CD14-positive monocyte (primary cell): ENCODE data around the gene MARCHF7. TPM values are rescaled to one million over a fixed set of nuclear protein-coding genes. Genes with fewer than 3 reads are reported as not detected.

Experiments
- DNase-seq, 3 donors: peaks; one replicate each; pipeline ENCODE4 v3.0.0-alpha.2; 2011 to 2022
- H2AFZ ChIP-seq: 2 replicates; pipeline ENCODE4 v1.6.0; 2012; ENCODE audit warnings: mild to moderate bottlenecking, low read depth, low read length, inconsistent platforms; ENCODE audit not compliant: insufficient read depth, poor library complexity, severe bottlenecking
- H3K27ac ChIP-seq, 2 donors: 1 replicate in 1 of 2; 2 replicates in 1 of 2; pipeline ENCODE4 v1.5.1; 2012 to 2013; ENCODE audit warnings: low read length in 2 of 2, control low read depth in 1 of 2, inconsistent platforms in 1 of 2, low read depth in 1 of 2, mild to moderate bottlenecking in 1 of 2
- H3K27me3 ChIP-seq, 2 donors: one replicate each; pipeline versions ENCODE4 v1.6.0 to v1.6.1; 2011 to 2013; ENCODE audit warnings: low read length in 2 of 2; ENCODE audit not compliant: control insufficient read depth in 2 of 2, insufficient read depth in 2 of 2
- H3K36me3 ChIP-seq, 2 donors: replicated peaks in 1 of 2; 1 replicate in 1 of 2; 2 replicates in 1 of 2; pipeline versions ENCODE4 v1.5.1 to v1.6.1; 2012 to 2013; ENCODE audit warnings: low read length in 2 of 2, control low read depth in 1 of 2, inconsistent platforms in 1 of 2, mild to moderate bottlenecking in 1 of 2; ENCODE audit not compliant: insufficient read depth in 2 of 2, control insufficient read depth in 1 of 2
- H3K4me1 ChIP-seq, 2 donors: 1 replicate in 1 of 2; 2 replicates in 1 of 2; pipeline versions ENCODE4 v1.5.1 to v1.6.1; 2012 to 2013; ENCODE audit warnings: low read length in 2 of 2, control low read depth in 1 of 2, inconsistent platforms in 1 of 2, mild to moderate bottlenecking in 1 of 2, moderate library complexity in 1 of 2; ENCODE audit not compliant: insufficient read depth in 2 of 2, control insufficient read depth in 1 of 2
- H3K4me2 ChIP-seq: replicated peaks from 2 replicates; pipeline ENCODE3; 2012; ENCODE audit warnings: low read length, moderate library complexity, mild to moderate bottlenecking; ENCODE audit not compliant: poor library complexity, severe bottlenecking; ENCODE audit errors: extremely low read depth
- H3K4me3 ChIP-seq, 3 experiments: fragments of 200-600 bp in 1 of 3; sonication (generic) in 1 of 3; replicated peaks in 1 of 3; 1 replicate in 2 of 3; 2 replicates in 1 of 3; pipeline ENCODE4 v1.5.1; 2011 to 2013; ENCODE audit warnings: low read length in 3 of 3, mild to moderate bottlenecking in 3 of 3, control low read depth in 2 of 3, low read depth in 2 of 3, inconsistent platforms in 1 of 3, moderate library complexity in 1 of 3
- H3K79me2 ChIP-seq: 2 replicates; pipeline ENCODE4 v1.6.0; 2012; ENCODE audit warnings: mild to moderate bottlenecking, control low read depth, inconsistent platforms, low read length, moderate library complexity; ENCODE audit not compliant: insufficient read depth
- H3K9ac ChIP-seq: 2 replicates; pipeline ENCODE4 v1.6.0; 2017; ENCODE audit warnings: low read length, mild to moderate bottlenecking; ENCODE audit not compliant: insufficient read depth, poor library complexity, severe bottlenecking
- H3K9me3 ChIP-seq, 2 donors: replicated peaks in 1 of 2; 1 replicate in 1 of 2; 2 replicates in 1 of 2; pipeline versions ENCODE4 v1.5.1 to v1.6.1; 2012 to 2013; ENCODE audit warnings: low read length in 2 of 2, control low read depth in 1 of 2; ENCODE audit not compliant: control insufficient read depth in 1 of 2, insufficient read depth in 1 of 2
- H4K20me1 ChIP-seq: 2 replicates; pipeline ENCODE4 v1.6.0; 2012; ENCODE audit warnings: mild to moderate bottlenecking, low read length, control low read depth, moderate library complexity; ENCODE audit not compliant: insufficient read depth
- H3K27ac Mint-ChIP-seq, 7 donors: one replicate each; pipeline ENCODE4 v1.8.0; 2020; ENCODE audit warnings: mild to moderate bottlenecking in 7 of 7, mixed read lengths in 7 of 7, moderate library complexity in 6 of 7, inconsistent platforms in 2 of 7
- H3K27me3 Mint-ChIP-seq, 3 donors: one replicate each; pipeline ENCODE4 v1.8.0; 2021 to 2022; ENCODE audit warnings: low read depth in 3 of 3, mild to moderate bottlenecking in 3 of 3, mixed read lengths in 3 of 3, moderate library complexity in 3 of 3, inconsistent platforms in 1 of 3
- H3K36me3 Mint-ChIP-seq, 2 donors: one replicate each; pipeline ENCODE4 v1.8.0; 2020; ENCODE audit warnings: mixed read lengths in 2 of 2, inconsistent platforms in 1 of 2, mild to moderate bottlenecking in 1 of 2
- H3K4me1 Mint-ChIP-seq: one replicate; pipeline ENCODE4 v1.8.0; 2020; ENCODE audit warnings: mild to moderate bottlenecking, mixed read lengths
- H3K4me3 Mint-ChIP-seq, 2 donors: one replicate each; pipeline ENCODE4 v1.8.0; 2020; ENCODE audit warnings: mild to moderate bottlenecking in 2 of 2, mixed read lengths in 2 of 2, moderate library complexity in 1 of 2
- H3K9me3 Mint-ChIP-seq, 7 donors: one replicate each; pipeline ENCODE4 v1.8.0; 2020 to 2022; ENCODE audit warnings: mixed read lengths in 7 of 7, mild to moderate bottlenecking in 6 of 7, moderate library complexity in 6 of 7, inconsistent platforms in 2 of 7
- WGBS: methylation state at CpG from one replicate; pipeline ENCODE4 v1.1.5; 2013; ENCODE audit warnings: missing lambda C conversion rate; ENCODE audit not compliant: insufficient coverage; 5-methylcytosine and 5-hydroxymethylcytosine counted together
- intact Hi-C, 2 donors: fragments of 100-400 bp; cut with micrococcal nuclease; formaldehyde crosslinking; loops; one replicate each; pipeline versions ENCODE4 v1.15.0 to v1.15.1; 2023
- polyA plus RNA-seq, 3 donors: library from polyadenylated mRNA; depleted of rRNA in 1 of 3; unstranded in 2 of 3; stranded (reverse) in 1 of 3; fragments of 300-500 nt in 2 of 3; fragments of >200 nt in 1 of 3; fragmentation: Illumina TruSeq in 2 of 3; gene quantifications; 1 replicate in 2 of 3; 2 replicates in 1 of 3; pipeline ENCODE4 v1.2.3, GENCODE V29; 2012 to 2021
- TF ChIP-seq, protein P1 (sequence below): fragments of 200-600 bp; IDR thresholded peaks from one replicate; pipeline ENCODE4 v1.8.0; 2022; ENCODE audit warnings: antibody characterized with exemption, mild to moderate bottlenecking

Gene MARCHF7
- polyA plus RNA-seq, 3 donors = 46.7 to 124 (median 102) TPM

DNA sequence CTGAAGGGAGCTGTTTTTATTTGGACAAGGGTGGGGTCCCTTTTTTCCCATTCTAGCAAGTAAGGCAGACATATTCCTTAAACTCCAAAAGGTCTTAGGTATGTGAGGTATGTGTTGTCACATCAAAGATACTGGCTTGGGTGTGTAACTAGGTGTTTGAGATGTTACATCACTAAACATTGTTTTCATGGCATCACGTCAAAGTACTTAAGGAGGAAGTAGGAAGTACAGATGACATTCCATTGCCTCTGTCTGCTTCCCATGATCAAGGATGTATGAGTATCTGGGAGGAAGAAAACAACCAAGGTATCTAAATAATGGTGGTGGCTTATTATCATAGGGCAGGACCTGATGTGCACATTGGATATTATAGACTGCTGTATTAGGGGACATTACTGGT is 46.4 kb downstream of the MARCHF7 start:
- TF ChIP-seq, protein P1, sequence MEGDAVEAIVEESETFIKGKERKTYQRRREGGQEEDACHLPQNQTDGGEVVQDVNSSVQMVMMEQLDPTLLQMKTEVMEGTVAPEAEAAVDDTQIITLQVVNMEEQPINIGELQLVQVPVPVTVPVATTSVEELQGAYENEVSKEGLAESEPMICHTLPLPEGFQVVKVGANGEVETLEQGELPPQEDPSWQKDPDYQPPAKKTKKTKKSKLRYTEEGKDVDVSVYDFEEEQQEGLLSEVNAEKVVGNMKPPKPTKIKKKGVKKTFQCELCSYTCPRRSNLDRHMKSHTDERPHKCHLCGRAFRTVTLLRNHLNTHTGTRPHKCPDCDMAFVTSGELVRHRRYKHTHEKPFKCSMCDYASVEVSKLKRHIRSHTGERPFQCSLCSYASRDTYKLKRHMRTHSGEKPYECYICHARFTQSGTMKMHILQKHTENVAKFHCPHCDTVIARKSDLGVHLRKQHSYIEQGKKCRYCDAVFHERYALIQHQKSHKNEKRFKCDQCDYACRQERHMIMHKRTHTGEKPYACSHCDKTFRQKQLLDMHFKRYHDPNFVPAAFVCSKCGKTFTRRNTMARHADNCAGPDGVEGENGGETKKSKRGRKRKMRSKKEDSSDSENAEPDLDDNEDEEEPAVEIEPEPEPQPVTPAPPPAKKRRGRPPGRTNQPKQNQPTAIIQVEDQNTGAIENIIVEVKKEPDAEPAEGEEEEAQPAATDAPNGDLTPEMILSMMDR = no peak
- peaks cover 96% of the 10 kb centered on the region for H4K20me1 ChIP-seq
- WGBS = 0% methylated on average over 1 of the region's 1 CpG
- H2AFZ ChIP-seq = no peak overlapping the region
- H3K4me1 ChIP-seq = peaks cover 11 to 13% of the 10 kb centered on the region in 2 donors
- peaks cover 93% of the 10 kb centered on the region for H3K79me2 ChIP-seq
- H3K27me3 ChIP-seq = no peaks in the 10 kb centered on the region
- H3K4me3 Mint-ChIP-seq = no peak overlapping the region
- H3K36me3 Mint-ChIP-seq = peaks cover 38 to 45% of the 10 kb centered on the region in 2 donors
- no peak overlapping the region for H3K4me3 ChIP-seq
- DNase-seq = no peak
- no peak overlapping the region for H3K9ac ChIP-seq
- intact Hi-C loops = loop anchor here in 1 of 2 donors (10.0 kb wide), 1 partner anchor 46 kb away; no protein-coding TSS in a partner anchor
- H3K4me2 ChIP-seq = no peak overlapping the region
- peak overlapping the region in 1 of 2 donors; percentile 54 for H3K27ac ChIP-seq
- no peaks in the 10 kb centered on the region for H3K9me3 ChIP-seq
- no peaks in the 10 kb centered on the region for H3K27me3 Mint-ChIP-seq
- no peaks in the 10 kb centered on the region for H3K9me3 Mint-ChIP-seq
- H3K36me3 ChIP-seq = peaks cover 70 to 91% of the 10 kb centered on the region in 2 donors
- peak overlapping the region in 3 of 7 donors; percentile 1 to 25 (median 18) for H3K27ac Mint-ChIP-seq
- H3K4me1 Mint-ChIP-seq = no peaks in the 10 kb centered on the region

DNA sequence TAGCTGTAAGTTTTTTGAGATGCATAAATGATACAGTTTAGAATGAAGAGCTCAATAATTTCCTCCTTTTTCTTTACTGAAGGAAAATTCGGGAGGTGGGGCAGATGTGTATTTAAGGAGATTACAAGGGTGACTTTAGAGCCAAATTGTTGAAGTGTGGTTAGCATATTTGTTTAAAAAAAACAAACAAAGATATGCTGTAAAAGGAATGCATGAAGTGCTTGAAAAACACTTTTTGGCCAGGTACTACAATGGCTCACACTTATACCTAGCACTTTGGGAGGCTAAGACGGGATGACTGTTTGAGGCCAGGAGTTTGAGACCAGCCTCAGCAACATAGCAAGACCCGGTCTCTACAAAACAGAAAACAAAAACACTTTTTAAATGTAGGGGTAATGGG is 47.3 kb downstream of the MARCHF7 start:
- peaks cover 4% of the 10 kb centered on the region in 2 donors for H3K4me1 ChIP-seq
- no peaks in the 10 kb centered on the region for H3K9me3 Mint-ChIP-seq
- intact Hi-C loops = loop anchor here in 1 of 2 donors (10.0 kb wide), 1 partner anchor 45 kb away; no protein-coding TSS in a partner anchor
- TF ChIP-seq, protein P1 = no peak
- peaks cover 92% of the 10 kb centered on the region for H3K79me2 ChIP-seq
- no peak overlapping the region for H3K4me3 Mint-ChIP-seq
- H3K27ac ChIP-seq = peak overlapping the region in 1 of 2 donors; percentile 21
- H3K36me3 ChIP-seq = peaks cover 73 to 99% of the 10 kb centered on the region in 2 donors
- no peaks in the 10 kb centered on the region for H3K27me3 Mint-ChIP-seq
- WGBS = no CpG with 5 or more reads among the region's 3 CpGs
- no peak overlapping the region for H3K9ac ChIP-seq
- H2AFZ ChIP-seq = no peak overlapping the region
- H3K4me3 ChIP-seq = no peak overlapping the region
- H3K27ac Mint-ChIP-seq = peak overlapping the region in 1 of 7 donors; percentile 65
- H3K9me3 ChIP-seq = no peaks in the 10 kb centered on the region
- no peak overlapping the region for H3K4me2 ChIP-seq
- no peaks in the 10 kb centered on the region for H3K27me3 ChIP-seq
- H3K4me1 Mint-ChIP-seq = no peaks in the 10 kb centered on the region
- peaks cover 40 to 48% of the 10 kb centered on the region in 2 donors for H3K36me3 Mint-ChIP-seq
- peaks cover 98% of the 10 kb centered on the region for H4K20me1 ChIP-seq
- DNase-seq = no peak
